A549 (cell line): ENCODE measurements around the gene RLBP1. TPM values are rescaled to one million over a fixed set of nuclear protein-coding genes. Genes with fewer than 3 reads are reported as not detected.
A peak's percentile ranks its signal among the peaks of the same experiment; 100 is the strongest.

Experiments
- ATAC-seq, 2 experiments: fragments of 200-7000 bp in 1 of 2; fragments of >200 bp in 1 of 2; cut with Nextera tagmentation in 1 of 2; cut with Tn5 transposase in 1 of 2; 3 replicates each; pipeline versions ENCODE4 v1.8.0 to v1.9.1; 2018 to 2020; ENCODE audit warnings: mild to moderate bottlenecking in 1 of 2, moderate library complexity in 1 of 2
- CTCF ChIA-PET: fragments of 300-600 bp; sonication (Branson Sonifier 250); formaldehyde crosslinking; extraction: SDS; loops from one replicate; lab custom pipeline; 2021; ENCODE audit warnings: antibody characterized with exemption, inconsistent platforms; lab: Yijun Ruan, JAX
- POLR2A ChIA-PET: fragments of 350-600 bp; formaldehyde crosslinking; extraction: SDS; loops from one replicate; lab custom pipeline; 2021; ENCODE audit warnings: antibody characterized with exemption, inconsistent platforms; lab: Yijun Ruan, JAX
- DNase-seq, 2 experiments: peaks; one replicate each; pipeline versions ENCODE4 v3.0.0 to v3.0.0-alpha.2; 2011 to 2016; ENCODE audit warnings: low read depth in 1 of 2, low spot score in 1 of 2
- FAIRE-seq: peaks from 2 replicates; lab custom pipeline; 2011; peaks lifted over from hg19 to GRCh38; lab: Jason Lieb, UNC
- H3K27ac ChIP-seq, 2 experiments: fragments of >200 bp; sonication (Bioruptor Twin); formaldehyde crosslinking; 3 replicates each; pipeline ENCODE4 v1.5.1; 2016 to 2017
- H3K4me1 ChIP-seq: fragments of >200 bp; sonication (Bioruptor Twin); formaldehyde crosslinking; 3 replicates; pipeline ENCODE4 v1.6.1; 2016
- H3K4me2 ChIP-seq: fragments of >200 bp; sonication (Bioruptor Twin); formaldehyde crosslinking; 3 replicates; pipeline ENCODE4 v1.6.1; 2016
- H3K4me3 ChIP-seq: fragments of >200 bp; sonication (Bioruptor Twin); formaldehyde crosslinking; 3 replicates; pipeline ENCODE4 v1.5.1; 2016
- H3K9me3 ChIP-seq: fragments of >200 bp; sonication (Bioruptor Twin); formaldehyde crosslinking; 3 replicates; pipeline ENCODE4 v1.6.1; 2016
- CHD2 ChIP-seq: fragments of 150-350 bp; IDR thresholded peaks from 2 replicates; pipeline ENCODE4 v1.6.1; 2014; ENCODE audit warnings: low read length; ENCODE audit not compliant: partially characterized antibody
- CTCF ChIP-seq: fragments of >200 bp; sonication (Bioruptor Twin); formaldehyde crosslinking; IDR thresholded peaks from 3 replicates; pipeline ENCODE4 v1.5.1; 2016
- ELK1 ChIP-seq: fragments of 150-350 bp; IDR thresholded peaks from 2 replicates; pipeline ENCODE4 v1.6.1; 2014; ENCODE audit warnings: low read depth, mild to moderate bottlenecking, low read length
- FOXS1 ChIP-seq: fragments of 250-450 bp; sonication (Bioruptor Pico); IDR thresholded peaks from 2 replicates; pipeline ENCODE4 v1.5.0; 2020; ENCODE audit warnings: mild to moderate bottlenecking, moderate library complexity
- HES2 ChIP-seq: fragments of >200 bp; sonication (Bioruptor Twin); formaldehyde crosslinking; IDR thresholded peaks from 2 replicates; pipeline ENCODE4 v1.6.1; 2016
- MAFK ChIP-seq: fragments of 450-650 bp; IDR thresholded peaks from 2 replicates; pipeline ENCODE4 v1.6.1; 2014; ENCODE audit not compliant: partially characterized antibody
- PHF8 ChIP-seq: fragments of 200-600 bp; sonication (generic); IDR thresholded peaks from 2 replicates; pipeline ENCODE4 v1.6.1; 2016; ENCODE audit warnings: low read depth, mild to moderate bottlenecking, antibody characterized with exemption, moderate library complexity, borderline replicate concordance
- POLR2A ChIP-seq: IDR thresholded peaks from 2 replicates; pipeline ENCODE4 v1.6.1; 2012; ENCODE audit warnings: mild to moderate bottlenecking, low read length
- RFX5 ChIP-seq: fragments of 450-650 bp; IDR thresholded peaks from 2 replicates; pipeline ENCODE4 v1.7.1; 2014; ENCODE audit warnings: antibody characterized with exemption, mild to moderate bottlenecking, moderate library complexity
- RNF2 ChIP-seq: fragments of 200-600 bp; sonication (generic); IDR thresholded peaks from 2 replicates; pipeline ENCODE4 v1.6.1; 2016; ENCODE audit warnings: low read depth, mild to moderate bottlenecking, antibody characterized with exemption, moderate library complexity, borderline replicate concordance
- SREBF2 ChIP-seq: fragments of 450-650 bp; IDR thresholded peaks from 2 replicates; pipeline ENCODE4 v1.6.1; 2014; ENCODE audit warnings: mild to moderate bottlenecking, moderate library complexity
- WGBS: methylation state at CpG from one replicate; pipeline ENCODE4 v1.1.6; 2017; ENCODE audit errors: missing lambda C conversion rate; 5-methylcytosine and 5-hydroxymethylcytosine counted together
- polyA plus RNA-seq, 4 experiments: library from polyadenylated mRNA; depleted of rRNA in 3 of 4; stranded (reverse); fragments of >200 nt; fragmentation: RNase III in 1 of 4; extraction: RNeasy Plus Mini Kit Qiagen cat#74134 plus additional on column Dnase treatment in 1 of 4; gene quantifications; 2 replicates in 3 of 4; 3 replicates in 1 of 4; pipeline ENCODE4 v1.2.3, GENCODE V29; 2011 to 2017
- TF ChIP-seq, protein P1 (sequence below): fragments of 450-650 bp; IDR thresholded peaks from 2 replicates; pipeline ENCODE4 v1.6.1; 2014; ENCODE audit warnings: antibody characterized with exemption

The RLBP1 gene
- polyA plus RNA-seq, 2 of the 4 experiments (the other 2 are of a cell fraction) = not detected

- no peak for FAIRE-seq
- no peak overlapping the region for H3K27ac ChIP-seq
- WGBS = 92% methylated on average over 2 of the region's 2 CpGs
- no peak overlapping the region for H3K4me2 ChIP-seq
- H3K9me3 ChIP-seq = 0 out of 3 replicates have a peak, but pooled peaks cover 4% of the 10 kb centered on the region
- DNase-seq = no peak
- ATAC-seq = no peak
- CTCF ChIA-PET = interaction anchor here (0.6 to 1.4 kb wide), 5 partner anchors 12 to 191 kb away, joined by 3 to 4 read pairs (median 3); no protein-coding TSS in a partner anchor
- H3K4me3 ChIP-seq = no peak overlapping the region
- H3K4me1 ChIP-seq = peaks cover 28% of the 10 kb centered on the region; the same call in 2 of the 3 replicates
- POLR2A ChIA-PET = no interaction called here
- TF ChIP-seq PHF8 (no peak), MAFK (peak; percentile 55)
These were observed 27.2 kb upstream of the RLBP1 start for GRCh38 chr15:89248584-89248983.

GRCh38 chr15:89247446-89247845 lies 26.1 kb upstream of the RLBP1 start:
- no peak overlapping the region for H3K4me2 ChIP-seq
- 0 out of 3 replicates have a peak, but pooled peaks cover 4% of the 10 kb centered on the region for H3K9me3 ChIP-seq
- DNase-seq (no peak), ATAC-seq (no peak), FAIRE-seq (no peak)
- H3K27ac ChIP-seq = no peak overlapping the region
- WGBS = 52% methylated on average over 2 of the region's 2 CpGs
- TF ChIP-seq CHD2 = no peak
- no peak for TF ChIP-seq CTCF
- no peak for TF ChIP-seq ELK1
- H3K4me3 ChIP-seq = no peak overlapping the region
- peaks cover 32% of the 10 kb centered on the region; the same call in 2 of the 3 replicates for H3K4me1 ChIP-seq
- CTCF ChIA-PET = interaction anchor here (1.2 to 4.7 kb wide), 3 partner anchors 10 to 41 kb away, joined by 3 to 79 read pairs (median 12); no protein-coding TSS in a partner anchor
- POLR2A ChIA-PET = no interaction called here

GRCh38 chr15:89244574-89244903 lies 23.2 kb upstream of the RLBP1 start:
- CTCF ChIA-PET = interaction anchor here (0.6 to 4.7 kb wide), 22 partner anchors 9 to 365 kb away, joined by 3 to 79 read pairs (median 4); no protein-coding TSS in a partner anchor
- peak; percentile 6 to 42; a peak in 3 of 6 replicates for ATAC-seq
- peak overlapping the region; percentile 79 to 88 for H3K27ac ChIP-seq

More at GRCh38 chr15:89244574-89244903, 23.2 kb upstream of the RLBP1 start:
- TF ChIP-seq, protein P1, sequence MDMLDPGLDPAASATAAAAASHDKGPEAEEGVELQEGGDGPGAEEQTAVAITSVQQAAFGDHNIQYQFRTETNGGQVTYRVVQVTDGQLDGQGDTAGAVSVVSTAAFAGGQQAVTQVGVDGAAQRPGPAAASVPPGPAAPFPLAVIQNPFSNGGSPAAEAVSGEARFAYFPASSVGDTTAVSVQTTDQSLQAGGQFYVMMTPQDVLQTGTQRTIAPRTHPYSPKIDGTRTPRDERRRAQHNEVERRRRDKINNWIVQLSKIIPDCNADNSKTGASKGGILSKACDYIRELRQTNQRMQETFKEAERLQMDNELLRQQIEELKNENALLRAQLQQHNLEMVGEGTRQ = no peak
- TF ChIP-seq HES2 (no peak), POLR2A (no peak), SREBF2 (no peak), RFX5 (no peak), RNF2 (no peak), FOXS1 (CRISPR knock-in tag) (no peak), ELK1 (no peak)
- POLR2A ChIA-PET = interaction anchor here (0.6 to 0.9 kb wide), 2 partner anchors 37 to 254 kb away, joined by 3 to 4 read pairs; no protein-coding TSS in a partner anchor
- 0% methylated on average over 6 of the region's 6 CpGs for WGBS
- H3K4me1 ChIP-seq = peaks cover 32% of the 10 kb centered on the region; the same call in 2 of the 3 replicates
- H3K4me3 ChIP-seq = peak overlapping the region; percentile 82
- peaks cover 4% of the 10 kb centered on the region; the same call in 1 of the 3 replicates for H3K9me3 ChIP-seq
- DNase-seq (no peak), FAIRE-seq (no peak)
- H3K4me2 ChIP-seq = peak overlapping the region; percentile 91
